K562 (cell line): ENCODE measurements around the gene CREG2.

ENCODE experiments used
- ETS2 ChIP-seq: IDR thresholded peaks from 2 replicates; pipeline ENCODE4 v1.6.1; 2016; ENCODE audit warnings: borderline replicate concordance, missing genetic modification characterization, mild to moderate bottlenecking, moderate library complexity, missing compliant biosample characterization; ENCODE audit not compliant: poor library complexity, severe bottlenecking
- TGIF2 ChIP-seq: sonication (generic); formaldehyde crosslinking; IDR thresholded peaks from 2 replicates; pipeline ENCODE4 v1.8.1; 2022; ENCODE audit warnings: mild to moderate bottlenecking, missing genetic modification reagents, moderate library complexity

DNA sequence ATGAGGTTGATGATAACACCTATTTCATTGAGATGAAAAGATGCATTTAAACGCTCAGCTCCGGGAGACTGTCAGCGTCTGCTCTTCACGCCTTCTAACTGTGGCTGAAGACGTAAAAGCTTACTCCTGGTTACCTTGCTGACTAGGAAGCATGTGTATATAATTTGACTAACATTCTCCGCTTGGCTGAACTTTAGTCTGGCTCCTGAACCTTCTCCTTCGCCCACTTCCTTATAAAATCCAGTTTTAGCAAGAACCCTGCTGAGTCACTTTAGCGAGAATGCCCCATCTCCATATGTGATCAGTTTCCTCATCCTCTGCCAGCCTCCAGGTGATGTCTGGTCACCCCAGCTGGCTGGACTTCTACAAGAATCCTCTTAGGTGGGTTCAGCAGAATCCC lies 12.7 kb upstream of the CREG2 start:
- TF ChIP-seq TGIF2 (no peak), ETS2 (tag) (no peak)
